GM18505 (cell line): ENCODE results near the gene CCNB3.
"Not testable (repeated sequence)": the region's sequence is repeated elsewhere in the genome, so short reads cannot be mapped to it uniquely, and the experiment has no call there.

Experiments used
- ATAC-seq: cut with Tn5 transposase; IDR thresholded peaks from one replicate; pipeline ENCODE4 v1.9.1; 2021; ENCODE audit not compliant: unreplicated experiment
- POLR2A ChIP-seq: IDR thresholded peaks from 4 replicates; pipeline ENCODE4 v1.6.1; 2011; ENCODE audit warnings: borderline replicate concordance; ENCODE audit not compliant: insufficient read depth, insufficient read length; ENCODE audit errors: extremely low read depth

Gene CCNB3

GRCh38 chrX:50198348-50198747 lies 6.2 kb upstream of the CCNB3 start:
- TF ChIP-seq POLR2A = no peak
- ATAC-seq = no peak

DNA sequence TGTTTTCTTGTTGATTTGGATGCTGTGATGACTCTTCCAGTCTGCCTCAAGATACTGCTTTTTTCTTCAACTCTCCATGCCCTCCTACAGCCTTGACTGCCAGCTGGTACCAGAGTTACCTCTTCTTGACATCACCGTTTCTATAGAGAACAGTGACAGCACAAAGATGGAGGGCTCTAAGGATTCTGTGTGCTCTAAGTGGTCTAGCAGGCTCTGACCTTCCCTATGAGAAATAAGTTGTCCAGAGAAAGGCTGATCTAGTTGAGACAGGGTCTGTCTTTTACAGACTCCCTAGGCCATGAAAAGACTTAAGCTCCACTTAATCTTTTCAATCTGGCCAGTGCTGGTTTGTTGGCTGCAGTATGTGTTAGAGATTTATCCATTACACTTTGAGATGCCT lies 3.7 kb upstream of the CCNB3 start, which contains the start of gene AKAP4:
TSS of gene AKAP4 (minus strand) at position 101 of the 400 bp plus-strand sequence. CDS start 118 bp downstream, outside the sequence.
- no peak for ATAC-seq
- no peak for TF ChIP-seq POLR2A

- no peak for TF ChIP-seq POLR2A
- ATAC-seq = no peak
Observed at GRCh38 chrX:50202539-50202938, 2.0 kb upstream of the CCNB3 start.

- ATAC-seq = no peak
- no peak for TF ChIP-seq POLR2A
Observed at GRCh38 chrX:50206753-50207152, 2.2 kb downstream of the CCNB3 start.

- ATAC-seq = no peak
- TF ChIP-seq POLR2A = no peak
Observed at GRCh38 chrX:50211510-50211909, 6.9 kb downstream of the CCNB3 start.

- no peak for TF ChIP-seq POLR2A
- ATAC-seq = no peak
Observed at GRCh38 chrX:50281253-50281652, 76.7 kb downstream of the CCNB3 start.

DNA sequence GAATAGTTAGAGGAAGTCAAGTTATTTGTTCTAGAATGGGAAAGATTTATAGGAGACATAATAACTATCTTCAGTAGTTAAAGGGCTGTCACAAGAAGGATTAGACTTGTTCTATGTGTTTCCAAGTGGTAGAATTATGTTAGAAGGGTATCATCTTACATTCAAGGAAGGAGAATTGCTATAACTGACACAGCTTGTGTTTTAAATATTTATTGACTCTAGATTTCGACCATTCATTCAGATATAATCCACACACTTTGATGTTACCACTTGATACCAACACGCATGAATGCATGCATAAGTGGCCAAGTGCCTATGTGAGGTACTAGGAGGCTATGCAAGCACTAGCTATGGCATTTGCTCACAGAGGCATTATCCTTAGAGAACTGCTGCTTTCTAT lies 122.7 kb downstream of the CCNB3 start:
- ATAC-seq = no peak
- TF ChIP-seq POLR2A = no peak

GRCh38 chrX:50332668-50333067 lies 128.1 kb downstream of the CCNB3 start:
- not testable (repeated sequence) for ATAC-seq

DNA sequence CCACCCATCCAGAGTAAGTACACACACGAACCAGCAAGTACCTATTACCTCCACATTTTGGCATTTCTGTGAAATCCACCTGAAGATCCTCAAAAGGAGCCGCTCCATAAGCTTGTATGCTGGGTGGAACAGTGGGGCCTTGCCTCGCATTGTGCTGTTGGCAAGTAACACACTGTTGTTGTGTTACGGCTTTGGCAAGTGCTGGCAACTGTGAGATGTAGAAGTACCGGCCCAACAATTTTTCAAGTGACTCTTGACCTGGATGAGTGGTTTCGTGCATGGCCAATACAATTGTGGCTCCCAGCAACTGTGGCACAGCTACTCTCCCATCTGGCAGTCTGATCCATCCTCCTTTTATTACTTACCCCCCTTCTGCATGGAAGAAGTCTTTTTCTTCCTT lies 128.7 kb downstream of the CCNB3 start:
- no peak for ATAC-seq
- TF ChIP-seq POLR2A = no peak

- ATAC-seq = no peak
- no peak for TF ChIP-seq POLR2A
Observed at GRCh38 chrX:50343917-50344316, 139.4 kb downstream of the CCNB3 start.

GRCh38 chrX:50372966-50373365 lies 168.4 kb downstream of the CCNB3 start:
- TF ChIP-seq POLR2A = no peak

DNA sequence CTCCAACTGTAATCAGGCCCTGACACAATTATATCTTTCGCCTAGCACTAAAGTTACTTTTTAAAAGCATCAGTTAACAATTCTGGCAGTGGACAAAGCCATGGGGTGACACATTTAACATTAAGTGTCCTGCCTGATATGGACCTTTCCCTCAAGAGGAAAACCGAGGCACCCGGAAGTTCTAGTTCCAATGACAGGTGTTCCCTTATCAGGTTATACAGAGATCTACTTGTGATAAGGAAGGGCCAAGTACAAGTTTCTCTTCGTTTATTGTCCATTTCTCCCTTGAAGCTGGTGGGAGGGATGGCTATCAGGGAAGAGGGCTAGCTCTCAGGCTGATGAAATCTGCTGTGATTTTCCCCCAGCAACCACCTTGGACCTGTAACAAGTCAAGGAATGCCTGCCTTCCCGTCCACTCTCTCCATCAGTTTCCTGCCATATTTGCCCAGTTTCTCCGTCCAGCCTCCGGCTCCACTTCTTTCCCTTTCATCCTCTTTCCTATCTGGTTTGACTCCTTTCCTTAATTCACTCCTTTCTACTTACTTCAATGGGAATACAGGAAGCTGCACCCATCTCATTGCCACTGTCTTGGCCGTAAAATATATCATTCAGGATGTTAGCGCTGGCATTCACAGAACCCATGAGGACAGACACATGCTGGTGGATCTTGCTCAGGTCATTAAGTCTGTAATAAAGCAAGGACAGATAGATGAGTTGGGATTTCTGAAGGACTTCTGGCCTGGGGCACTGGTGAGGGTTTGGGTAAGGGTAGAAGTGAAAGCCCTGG lies 171.1 kb downstream of the CCNB3 start:
- no peak for TF ChIP-seq POLR2A
- ATAC-seq = no peak

More at GRCh38 chrX:50372966-50373365, 168.4 kb downstream of the CCNB3 start:
- ATAC-seq = no peak

- ATAC-seq = no peak
- no peak for TF ChIP-seq POLR2A
Observed at GRCh38 chrX:50381729-50382415, 177.3 kb downstream of the CCNB3 start.

DNA sequence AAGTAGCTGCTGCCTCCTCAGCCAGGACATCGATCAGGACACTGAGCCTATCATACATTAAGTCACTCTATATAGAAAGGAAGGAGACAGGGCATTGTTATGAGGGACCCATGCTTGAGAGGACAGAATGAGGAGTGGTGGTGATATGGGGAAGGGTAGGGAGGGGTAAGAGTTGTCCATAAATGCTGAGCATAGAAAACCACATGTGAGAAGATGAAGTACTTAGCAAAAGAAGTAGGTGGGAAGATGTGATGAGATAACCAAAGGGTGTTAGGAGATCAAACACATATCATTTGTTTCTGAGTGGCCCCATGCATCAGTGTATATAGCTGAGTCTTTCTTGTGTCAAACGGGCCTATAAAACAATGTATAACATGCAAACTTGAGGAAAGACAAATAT lies 182.0 kb downstream of the CCNB3 start:
- no peak for ATAC-seq
- TF ChIP-seq POLR2A = no peak
